NK-92 treated with Interleukin-12 subunit alpha and Interleukin-12 subunit beta, amount 100 ng/mL, for 24 hours (cell line): ENCODE measurements around the gene ZACN.

Source experiments
- DNase-seq: peaks from one replicate; lab custom pipeline; 2025; lab: John Stamatoyannopoulos, UW

Gene ZACN

GRCh38 chr17:76082326-76083251 is 3.6 kb downstream of the ZACN start:
- DNase-seq: no peak

DNA sequence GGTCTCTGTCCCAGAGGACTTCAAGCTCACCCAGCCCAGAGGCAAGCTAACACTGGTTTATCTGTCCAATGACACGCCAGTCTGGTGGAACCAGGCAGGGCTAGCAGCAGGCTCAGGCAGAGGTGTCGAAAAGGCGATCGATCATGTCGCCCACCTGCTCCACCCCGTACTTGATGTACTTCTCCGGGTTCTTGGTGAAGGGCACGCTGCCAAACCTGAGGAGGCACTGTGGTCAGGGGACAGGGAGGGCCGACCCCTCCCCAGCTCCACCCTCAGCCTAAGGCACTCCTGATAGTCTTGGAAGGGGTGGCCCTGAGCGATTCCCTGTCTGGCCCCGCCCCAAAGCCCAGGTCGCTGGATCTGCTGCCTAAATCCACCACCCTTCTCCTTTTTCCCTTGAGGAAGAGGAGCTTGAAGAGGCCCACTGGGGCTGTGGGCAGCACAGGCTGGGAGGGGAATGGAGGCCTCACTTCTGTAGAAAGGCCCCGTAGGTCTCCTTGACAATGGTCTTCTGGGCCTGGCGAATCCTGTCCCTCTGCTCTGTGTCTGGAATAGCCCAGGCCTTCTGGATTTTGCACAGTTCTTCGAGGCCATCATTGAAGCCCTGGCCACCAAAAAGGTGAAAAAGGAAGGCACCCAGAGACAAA is 4.7 kb downstream of the ZACN start:
- no peak for DNase-seq

GRCh38 chr17:76085066-76085730 is 6.2 kb downstream of the ZACN start:
- DNase-seq: no peak

DNA sequence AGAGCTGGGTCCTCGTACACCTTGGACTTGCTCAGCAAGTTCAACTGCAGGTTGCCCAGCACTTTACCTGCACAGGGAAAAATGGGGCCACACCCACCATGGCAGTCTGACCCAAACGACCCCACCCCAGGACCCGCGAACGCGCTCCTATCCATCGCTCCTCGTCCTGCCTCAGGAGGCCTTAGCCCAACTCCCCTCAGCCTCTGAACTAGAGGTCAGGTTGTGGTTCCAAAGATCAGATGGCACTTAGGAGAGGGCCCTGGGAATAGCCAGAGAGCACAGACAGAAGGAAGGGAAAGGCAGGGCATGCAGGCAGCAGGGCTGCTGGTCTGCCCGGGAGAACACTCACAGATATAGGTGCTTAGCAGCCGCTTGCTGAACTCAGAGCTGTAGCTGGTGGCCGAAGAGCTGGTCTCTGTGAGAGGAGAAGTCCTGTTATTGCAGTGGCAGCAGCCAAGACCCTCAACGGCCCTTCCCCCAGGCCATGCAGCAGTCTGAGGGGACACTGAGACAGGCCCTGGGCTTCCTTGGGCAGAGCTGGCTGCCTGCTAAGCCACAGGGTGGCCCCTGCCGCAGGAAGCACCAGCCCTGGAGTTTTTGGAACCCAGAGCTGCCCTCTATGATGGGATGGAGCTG is 6.9 kb downstream of the ZACN start:
- DNase-seq: no peak

DNA sequence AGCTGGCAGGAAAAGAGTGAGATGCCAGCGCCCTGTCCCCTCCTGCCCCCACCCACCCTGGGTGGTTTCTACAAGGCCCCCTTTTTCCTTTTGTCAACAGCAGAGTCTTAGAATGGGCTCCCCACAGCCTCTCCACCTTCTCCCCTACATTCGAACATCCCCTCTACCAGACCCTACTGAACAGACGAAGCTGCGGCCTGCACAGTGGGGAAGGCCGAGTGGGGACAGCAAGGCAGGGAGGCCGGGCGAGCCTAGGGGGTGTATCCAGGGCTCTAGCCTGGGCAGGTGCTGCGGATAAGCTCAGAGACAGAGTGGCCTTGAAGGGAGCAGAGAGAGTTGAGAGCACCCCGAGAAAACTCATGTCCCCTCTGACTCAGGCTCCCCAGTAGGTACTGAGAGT is 7.4 kb downstream of the ZACN start:
- no peak for DNase-seq

GRCh38 chr17:76087531-76087930 is 8.5 kb downstream of the ZACN start:
- DNase-seq: no peak

GRCh38 chr17:76088041-76088867 is 9.3 kb downstream of the ZACN start:
- DNase-seq: no peak

DNA sequence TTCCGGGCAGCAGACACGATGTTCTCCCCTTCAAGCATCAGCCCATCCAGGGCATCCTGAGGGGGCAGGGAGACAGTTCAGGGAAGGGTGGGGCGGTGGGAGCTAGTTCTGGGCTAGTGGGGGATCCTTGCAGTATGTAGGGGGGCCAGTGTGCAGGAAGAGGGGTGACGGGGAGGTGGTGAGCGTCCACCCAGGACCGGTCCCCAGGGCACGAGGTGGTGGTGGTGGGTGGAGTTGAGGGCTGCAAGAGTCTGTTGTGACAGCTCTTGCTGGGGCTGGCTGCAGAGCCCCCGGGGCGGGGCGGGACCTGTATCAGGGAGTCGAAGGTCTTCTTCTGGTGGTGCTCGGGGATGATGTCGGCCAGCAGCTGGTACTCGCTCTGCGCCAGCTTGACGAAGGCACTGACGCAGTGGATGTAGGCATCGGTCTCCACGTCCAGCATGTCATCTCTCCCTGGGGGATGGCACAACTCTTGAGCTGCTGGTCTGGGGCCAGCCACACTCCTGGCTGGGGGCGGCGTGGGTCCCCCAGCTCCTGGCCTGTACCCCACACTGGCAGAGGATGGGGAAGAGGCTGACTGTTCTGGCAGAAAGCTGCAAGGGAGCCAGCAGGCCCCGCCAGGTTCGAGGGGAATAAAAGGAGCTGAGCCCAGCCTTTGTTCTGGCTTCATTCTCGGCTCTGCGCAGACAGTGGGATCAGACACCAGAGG is 10.0 kb downstream of the ZACN start:
- DNase-seq: no peak

DNA sequence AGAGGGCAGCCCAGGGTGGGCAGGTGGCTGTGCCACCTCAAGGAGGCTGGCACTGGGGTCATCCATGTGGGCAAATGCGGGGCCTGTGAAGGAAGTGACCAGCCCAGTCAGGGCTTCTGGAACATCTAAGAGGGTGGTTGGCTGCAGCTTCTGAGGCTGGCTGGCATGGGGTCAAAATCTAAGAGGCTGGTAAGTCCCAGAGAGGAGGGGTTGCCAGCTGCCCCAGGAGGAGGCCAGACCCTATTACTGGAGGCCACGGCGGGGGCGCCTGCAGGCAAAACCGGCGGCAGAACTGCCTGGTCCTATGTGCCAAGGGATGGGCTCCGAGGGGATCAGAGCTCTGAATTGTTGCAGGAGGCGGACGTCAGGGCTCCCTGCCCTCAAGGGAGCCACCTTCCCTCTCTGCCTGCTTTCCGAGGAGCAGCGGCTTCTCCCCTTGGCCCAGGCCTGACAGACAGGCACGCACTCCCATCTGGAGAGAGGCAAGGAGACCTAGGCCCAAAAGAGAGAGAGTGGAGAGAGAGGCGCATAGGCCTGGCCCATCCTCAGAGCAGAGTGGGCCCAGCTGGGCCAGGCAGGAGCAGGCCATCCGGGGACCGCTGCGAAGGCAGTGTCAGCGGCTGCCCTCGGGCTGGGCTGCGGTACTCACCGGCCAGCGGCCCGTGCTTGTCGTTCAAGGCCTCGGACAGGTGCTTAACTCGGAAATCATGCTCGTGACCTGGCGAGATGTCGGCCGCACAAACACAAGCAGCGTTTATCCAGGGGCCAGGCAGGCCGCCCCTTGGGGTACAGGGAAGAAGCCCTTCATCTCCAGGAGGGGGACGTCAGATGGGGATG is 10.9 kb downstream of the ZACN start:
- no peak for DNase-seq

DNA sequence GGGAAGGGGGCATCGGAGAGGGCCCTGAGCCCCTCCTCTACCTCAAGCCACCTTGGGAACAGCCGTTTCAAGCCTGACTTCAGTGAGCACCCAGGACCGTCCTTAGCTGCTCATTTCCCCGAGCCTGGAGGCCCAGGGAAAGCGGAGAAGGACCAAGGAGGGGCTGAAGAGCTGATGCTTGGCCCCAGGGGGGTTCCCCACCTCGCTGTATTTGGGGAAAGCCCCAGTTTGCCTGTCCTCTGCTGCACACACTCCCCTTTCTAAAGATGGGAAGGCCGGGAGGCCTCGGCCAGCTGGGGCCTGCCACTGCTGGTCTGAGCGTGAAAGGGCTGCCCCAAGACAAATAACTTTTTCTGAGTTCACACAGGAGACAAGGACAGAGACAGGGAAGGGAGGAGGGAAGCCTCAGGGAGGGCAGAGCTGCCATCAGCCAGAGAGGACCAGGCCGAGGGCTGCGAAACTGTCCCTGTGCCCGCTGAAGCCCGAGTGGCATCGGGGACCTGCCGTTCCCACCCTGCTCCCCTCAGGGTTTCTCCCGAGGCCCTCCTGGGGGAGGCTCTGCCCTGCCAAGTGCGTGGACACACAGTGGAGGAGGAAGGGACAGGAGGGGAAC is 11.6 kb downstream of the ZACN start:
- no peak for DNase-seq

DNA sequence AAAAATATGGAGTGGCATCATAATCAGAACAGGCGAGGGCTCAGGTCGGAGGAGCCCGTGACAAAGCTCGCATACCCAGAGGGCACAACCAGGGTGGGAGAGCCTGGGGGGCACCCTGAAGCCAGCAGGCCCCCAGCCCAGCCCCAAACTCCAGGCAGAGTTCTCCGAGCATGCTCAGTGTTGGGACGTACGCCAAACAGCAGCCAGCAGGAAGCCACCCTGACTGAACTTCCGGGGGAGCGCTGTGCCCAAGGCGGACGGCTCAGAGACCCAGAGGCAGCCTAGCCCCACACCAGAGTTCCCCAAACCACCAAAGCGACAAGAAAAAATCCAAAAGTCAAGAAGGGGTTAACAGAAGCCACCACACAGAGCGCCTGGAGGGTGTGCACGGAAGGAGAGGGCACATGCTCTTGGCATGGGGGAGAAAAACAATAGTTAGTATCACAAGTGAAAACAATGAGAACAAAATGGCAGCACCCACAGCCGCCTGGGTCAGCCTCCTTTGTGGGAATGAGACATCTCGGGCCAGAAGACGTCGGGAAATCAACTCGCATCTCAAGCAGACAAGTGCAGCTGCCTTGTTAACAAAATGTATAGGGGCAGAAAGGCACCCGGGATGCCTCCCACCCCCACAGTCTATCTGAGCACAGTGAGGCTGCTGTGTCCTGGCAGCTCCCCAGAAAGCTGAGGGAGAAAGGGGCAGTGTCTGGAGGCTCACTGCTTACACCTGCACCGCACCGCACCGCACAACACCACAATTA is 12.7 kb downstream of the ZACN start:
- no peak for DNase-seq

DNA sequence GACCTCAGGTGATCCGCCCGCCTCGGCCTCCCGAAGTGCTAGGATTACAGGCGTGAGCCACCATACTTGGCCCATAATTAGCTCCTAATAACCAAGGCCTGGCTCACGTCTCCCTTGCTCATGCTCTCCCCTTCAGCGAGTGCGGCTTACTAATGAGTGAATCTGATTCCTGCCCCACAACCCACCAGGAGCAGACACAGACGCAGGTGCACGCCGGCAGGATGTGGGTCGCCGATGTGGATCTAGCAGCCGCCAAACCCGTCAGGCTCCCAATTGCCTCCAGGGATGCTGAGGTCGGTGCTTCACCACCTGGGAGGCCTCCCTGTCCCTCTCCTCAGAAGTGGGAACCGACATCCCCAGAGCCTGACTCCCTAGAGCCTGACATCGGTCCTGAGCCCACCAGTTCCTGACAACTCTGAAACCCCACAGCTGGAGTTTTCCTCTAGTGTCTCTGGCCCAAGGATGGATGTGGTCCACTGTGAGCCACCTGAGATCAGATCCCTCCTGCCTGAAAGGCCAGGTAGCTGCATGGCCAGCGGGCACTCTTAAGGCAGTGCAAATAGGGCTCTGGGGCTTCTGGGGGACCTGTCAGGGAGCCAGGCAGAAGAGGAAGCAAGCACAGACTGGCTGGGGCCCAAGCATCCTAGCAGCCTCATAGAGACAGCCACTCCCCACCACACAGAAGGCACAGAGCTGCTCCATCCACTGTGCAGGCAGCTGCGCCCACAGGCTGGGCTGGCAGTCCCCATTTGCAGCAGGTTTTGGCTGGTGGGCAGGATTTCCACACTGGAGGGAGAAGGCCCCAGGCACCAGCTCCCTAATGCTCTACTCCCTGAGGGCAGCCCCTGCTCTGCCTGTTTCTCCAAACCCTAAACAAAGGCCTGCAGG is 13.8 kb downstream of the ZACN start:
- DNase-seq: no peak

- DNase-seq: no peak
These were observed 15.1 kb downstream of the ZACN start for GRCh38 chr17:76094046-76094445.

DNA sequence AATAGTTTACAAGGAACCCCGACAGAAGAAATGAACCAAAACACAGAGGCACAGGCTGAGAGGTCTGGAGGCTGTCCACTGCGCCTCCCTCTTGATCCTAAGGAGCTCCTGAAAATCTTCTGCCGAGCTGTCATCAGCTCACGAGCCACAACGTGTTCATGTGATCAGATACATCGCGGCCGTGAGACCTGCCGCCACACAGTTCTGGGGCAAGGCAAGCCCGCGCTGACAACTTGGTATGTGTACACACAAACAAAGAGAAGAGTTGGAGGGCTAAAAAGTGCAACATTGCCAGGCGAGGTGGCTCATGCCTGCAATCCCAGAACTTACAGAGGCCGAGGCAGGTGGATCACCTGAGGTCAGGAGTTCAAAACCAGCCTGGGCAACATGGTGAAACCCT is 17.0 kb downstream of the ZACN start:
- DNase-seq: no peak

DNA sequence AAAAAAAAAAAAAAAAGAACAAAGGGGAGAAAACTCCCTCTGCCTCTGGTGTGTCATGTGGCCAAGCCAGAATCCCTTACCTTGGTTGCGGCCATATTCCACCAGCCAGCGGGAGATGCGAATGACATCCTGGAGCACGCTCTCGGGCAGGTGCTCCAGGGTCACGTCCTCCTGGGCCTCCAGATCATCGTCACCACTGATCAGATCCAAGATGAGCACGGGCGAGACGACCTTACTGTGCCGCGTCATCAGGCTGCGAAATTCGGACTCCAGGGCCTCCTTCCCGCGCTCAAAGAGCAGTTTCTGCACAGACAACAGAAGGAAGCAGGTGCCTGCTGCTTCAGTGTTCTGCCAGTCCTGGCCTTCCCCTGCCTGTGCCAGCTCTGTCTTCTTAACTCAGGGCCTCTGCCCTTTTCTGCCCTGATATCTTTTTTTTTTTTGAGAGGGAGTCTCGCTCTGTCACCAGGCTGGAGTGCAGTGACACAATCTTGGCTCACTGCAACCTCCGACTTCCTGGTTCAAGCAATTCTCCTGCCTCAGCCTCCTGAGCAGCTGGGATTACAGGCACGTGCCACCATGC is 18.8 kb downstream of the ZACN start:
- no peak for DNase-seq

DNA sequence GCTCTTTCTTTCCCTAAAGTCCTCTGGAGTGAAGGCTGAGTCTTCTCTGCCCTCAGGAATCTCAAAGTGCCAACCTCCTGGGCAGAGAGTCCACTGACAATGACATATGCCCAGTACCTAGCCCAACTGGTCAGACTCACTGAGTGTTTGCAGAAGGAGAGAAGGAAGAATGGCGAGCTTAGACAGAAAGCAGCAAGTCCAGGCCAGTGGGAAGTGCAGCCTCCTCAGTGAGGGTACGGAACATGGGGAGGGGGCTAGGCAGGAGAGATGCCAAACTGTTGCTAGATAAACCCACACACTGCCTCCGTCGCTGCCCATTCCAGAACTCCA is 23.9 kb downstream of the ZACN start:
- DNase-seq: no peak
